ENCODE data around the gene ELMO1.

Gene ELMO1

DNA sequence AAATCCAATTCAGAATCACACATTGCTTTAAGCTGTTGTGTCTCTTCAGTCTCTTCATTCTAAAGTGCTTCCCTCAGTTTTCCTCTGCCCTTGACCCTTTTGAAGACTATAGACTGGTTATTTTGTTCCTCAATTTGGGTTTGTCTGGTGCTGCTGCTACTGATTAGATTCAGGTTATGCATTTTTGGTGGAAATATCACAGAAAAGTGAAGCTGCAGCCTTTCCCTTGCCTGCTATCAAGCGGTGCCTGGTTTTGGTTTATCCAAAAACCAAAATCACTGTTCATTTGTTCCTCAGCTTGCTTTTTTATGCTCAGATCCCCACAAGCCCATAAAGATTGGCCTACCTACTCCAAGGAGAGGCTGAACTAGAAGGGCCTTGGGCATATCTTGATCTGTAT lies 55.2 kb downstream of the ELMO1 start:
- H3K27ac ChIP-seq (ENCODE audit: low read length) = no peak overlapping the region
- DNase-seq (no peak), ATAC-seq (ENCODE audit: insufficient read depth, low read depth) (no peak)
- H2AFZ ChIP-seq (ENCODE audit: low read depth, low read length) = no peak overlapping the region
- no peak for TF ChIP-seq EZH2 (IDR thresholded peaks at IDR 0.05; ENCODE audit: borderline replicate concordance, low read depth, low read length, severe bottlenecking)
- TF ChIP-seq, protein P1, sequence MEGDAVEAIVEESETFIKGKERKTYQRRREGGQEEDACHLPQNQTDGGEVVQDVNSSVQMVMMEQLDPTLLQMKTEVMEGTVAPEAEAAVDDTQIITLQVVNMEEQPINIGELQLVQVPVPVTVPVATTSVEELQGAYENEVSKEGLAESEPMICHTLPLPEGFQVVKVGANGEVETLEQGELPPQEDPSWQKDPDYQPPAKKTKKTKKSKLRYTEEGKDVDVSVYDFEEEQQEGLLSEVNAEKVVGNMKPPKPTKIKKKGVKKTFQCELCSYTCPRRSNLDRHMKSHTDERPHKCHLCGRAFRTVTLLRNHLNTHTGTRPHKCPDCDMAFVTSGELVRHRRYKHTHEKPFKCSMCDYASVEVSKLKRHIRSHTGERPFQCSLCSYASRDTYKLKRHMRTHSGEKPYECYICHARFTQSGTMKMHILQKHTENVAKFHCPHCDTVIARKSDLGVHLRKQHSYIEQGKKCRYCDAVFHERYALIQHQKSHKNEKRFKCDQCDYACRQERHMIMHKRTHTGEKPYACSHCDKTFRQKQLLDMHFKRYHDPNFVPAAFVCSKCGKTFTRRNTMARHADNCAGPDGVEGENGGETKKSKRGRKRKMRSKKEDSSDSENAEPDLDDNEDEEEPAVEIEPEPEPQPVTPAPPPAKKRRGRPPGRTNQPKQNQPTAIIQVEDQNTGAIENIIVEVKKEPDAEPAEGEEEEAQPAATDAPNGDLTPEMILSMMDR (IDR thresholded peaks at IDR 0.05; ENCODE audit: borderline replicate concordance, extremely low read depth, low read length, poor library complexity, severe bottlenecking) = no peak
- no peaks in the 10 kb centered on the region for H3K4me1 ChIP-seq (ENCODE audit: insufficient read depth, low read length)
- H3K4me2 ChIP-seq (ENCODE audit: insufficient read depth, low read length) = no peak overlapping the region
- no peaks in the 10 kb centered on the region for H4K20me1 ChIP-seq (ENCODE audit: insufficient read depth, low read length)
- no peaks in the 10 kb centered on the region for H3K36me3 ChIP-seq (ENCODE audit: insufficient read depth, low read length)
- H3K27me3 ChIP-seq (ENCODE audit: insufficient read depth, low read length, poor library complexity) = peaks cover 9% of the 10 kb centered on the region
- H3K79me2 ChIP-seq (ENCODE audit: insufficient read depth, low read length) = no peaks in the 10 kb centered on the region
- H3K9me3 ChIP-seq (ENCODE audit: insufficient read depth, low read length, severe bottlenecking) = no peaks in the 10 kb centered on the region
- no peak overlapping the region for H3K9ac ChIP-seq (ENCODE audit: low read depth, low read length)
- H3K4me3 ChIP-seq (ENCODE audit: low read depth in 1 of 2, low read length in 2 of 2) = no peak overlapping the region

DNA sequence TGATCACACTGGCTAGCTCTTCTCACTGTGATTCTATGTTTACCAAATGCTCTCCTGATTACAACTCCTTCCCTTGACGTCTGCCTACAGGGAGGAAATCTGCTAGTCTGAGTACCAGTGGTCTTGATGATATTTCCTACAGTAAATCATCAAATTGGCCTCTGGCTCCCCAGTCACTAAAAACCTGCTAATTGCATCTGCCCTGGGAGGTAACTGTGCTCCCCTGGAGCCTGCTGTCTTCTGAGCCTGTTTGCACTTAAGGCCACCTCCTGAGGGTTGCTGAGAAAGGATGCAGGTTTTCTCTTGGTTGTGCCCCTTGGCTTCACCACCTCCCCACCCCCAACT lies 56.0 kb downstream of the ELMO1 start:
- no peaks in the 10 kb centered on the region for H4K20me1 ChIP-seq (ENCODE audit: insufficient read depth, low read length)
- H3K4me2 ChIP-seq (ENCODE audit: insufficient read depth, low read length) = no peak overlapping the region
- H3K4me1 ChIP-seq (ENCODE audit: insufficient read depth, low read length) = no peaks in the 10 kb centered on the region
- H3K36me3 ChIP-seq (ENCODE audit: insufficient read depth, low read length) = no peaks in the 10 kb centered on the region
- H3K4me3 ChIP-seq (ENCODE audit: low read depth in 1 of 2, low read length in 2 of 2) = no peak overlapping the region
- TF ChIP-seq, protein P1 (IDR thresholded peaks at IDR 0.05; ENCODE audit: borderline replicate concordance, extremely low read depth, low read length, poor library complexity, severe bottlenecking) = no peak
- TF ChIP-seq EZH2 (IDR thresholded peaks at IDR 0.05; ENCODE audit: borderline replicate concordance, low read depth, low read length, severe bottlenecking) = no peak
- H3K9ac ChIP-seq (ENCODE audit: low read depth, low read length) = no peak overlapping the region
- no peaks in the 10 kb centered on the region for H3K9me3 ChIP-seq (ENCODE audit: insufficient read depth, low read length, severe bottlenecking)
- DNase-seq = no peak
- no peak overlapping the region for H3K27ac ChIP-seq (ENCODE audit: low read length)
- peaks cover 10% of the 10 kb centered on the region for H3K27me3 ChIP-seq (ENCODE audit: insufficient read depth, low read length, poor library complexity)
- ATAC-seq (ENCODE audit: insufficient read depth, low read depth) = no peak
- no peak overlapping the region for H2AFZ ChIP-seq (ENCODE audit: low read depth, low read length)
- no peaks in the 10 kb centered on the region for H3K79me2 ChIP-seq (ENCODE audit: insufficient read depth, low read length)

DNA sequence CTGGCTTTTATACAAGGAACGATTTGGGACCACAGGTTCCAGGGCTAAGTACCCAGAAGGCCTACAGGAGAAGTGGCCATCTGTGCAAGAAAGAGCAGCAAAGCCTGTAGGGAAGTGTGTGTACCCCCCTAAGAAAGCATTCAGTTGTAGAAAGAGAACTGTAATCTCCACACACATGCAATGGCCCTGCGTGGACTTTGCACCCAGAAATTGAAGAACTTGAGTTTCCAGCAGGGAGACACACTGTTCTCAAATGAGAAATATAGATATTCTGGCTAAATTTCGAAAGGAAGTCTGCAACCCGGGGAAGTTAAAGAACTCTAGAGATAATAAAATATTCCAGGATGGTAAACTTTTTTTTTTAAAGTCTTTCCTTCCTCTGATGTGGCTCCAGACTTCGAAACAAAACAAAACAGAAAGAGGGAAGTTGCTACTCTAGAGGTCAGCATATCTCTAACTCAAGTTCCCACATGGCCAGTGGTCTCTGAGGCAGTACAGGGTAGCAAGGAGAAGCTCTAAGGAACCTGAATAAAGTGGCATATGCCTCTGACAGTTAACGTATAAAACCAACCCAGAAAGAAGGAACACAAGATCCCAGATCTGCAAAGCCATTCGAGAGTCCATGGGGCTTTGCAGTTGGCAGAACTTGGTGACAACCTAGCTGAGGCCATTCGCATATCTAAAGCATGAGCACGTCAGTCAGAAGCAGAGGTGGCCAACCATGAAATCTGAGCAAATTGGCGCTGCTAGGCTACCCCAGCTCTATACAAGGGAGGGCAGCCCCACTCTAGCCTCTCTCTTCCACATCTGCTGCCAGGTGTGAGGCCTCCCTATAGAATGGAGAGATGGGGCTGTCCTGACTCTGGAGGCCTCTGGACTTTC lies 56.6 kb downstream of the ELMO1 start:
- Histone ChIP-seq H3K79me2 (ENCODE audit: insufficient read depth, low read length) (no peaks in the 10 kb centered on the region), H3K36me3 (ENCODE audit: insufficient read depth, low read length) (no peaks in the 10 kb centered on the region), H3K27ac (ENCODE audit: low read length) (no peak overlapping the region), H3K9ac (ENCODE audit: low read depth, low read length) (no peak overlapping the region), H3K9me3 (ENCODE audit: insufficient read depth, low read length, severe bottlenecking) (no peaks in the 10 kb centered on the region), H3K4me1 (ENCODE audit: insufficient read depth, low read length) (no peaks in the 10 kb centered on the region), H4K20me1 (ENCODE audit: insufficient read depth, low read length) (no peaks in the 10 kb centered on the region), H3K4me2 (ENCODE audit: insufficient read depth, low read length) (no peak overlapping the region), H3K4me3 (ENCODE audit: low read depth in 1 of 2, low read length in 2 of 2) (no peak overlapping the region), H2AFZ (ENCODE audit: low read depth, low read length) (no peak overlapping the region), H3K27me3 (ENCODE audit: insufficient read depth, low read length, poor library complexity) (peaks cover 7% of the 10 kb centered on the region)
- ATAC-seq (ENCODE audit: insufficient read depth, low read depth) (no peak), DNase-seq (no peak)
- TF ChIP-seq EZH2 (IDR thresholded peaks at IDR 0.05; ENCODE audit: borderline replicate concordance, low read depth, low read length, severe bottlenecking) = no peak
- TF ChIP-seq, protein P1 (IDR thresholded peaks at IDR 0.05; ENCODE audit: borderline replicate concordance, extremely low read depth, low read length, poor library complexity, severe bottlenecking) = no peak

Data from DND-41 (cell line).